ENCODE results near the gene SKAP1.

DNA sequence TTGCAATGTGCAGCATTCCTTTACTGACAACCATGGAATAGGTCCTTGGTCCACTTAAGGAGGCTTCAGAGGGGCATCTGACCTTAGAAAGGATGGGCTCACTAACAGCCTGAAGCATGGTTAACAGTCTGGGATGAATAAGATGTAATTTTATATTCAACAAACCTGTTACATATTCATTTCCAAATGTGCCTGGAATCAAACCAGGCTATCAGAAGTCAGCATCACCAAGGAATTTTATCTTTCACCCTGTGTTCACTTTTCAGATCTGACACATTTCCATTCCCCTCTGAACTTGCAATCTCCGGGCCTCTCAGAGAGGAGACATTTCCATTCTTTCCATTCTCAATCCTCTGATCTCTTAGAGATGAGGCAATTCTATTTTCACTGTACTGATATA, 260.1 kb downstream of the SKAP1 start:
- no peak for TF ChIP-seq EP300 (IDR thresholded peaks at IDR 0.05)
- no peak for TF ChIP-seq CTCF (IDR thresholded peaks at IDR 0.05)
- no peak for TF ChIP-seq POLR2A (IDR thresholded peaks at IDR 0.05)

All from ovary (tissue), 3 donors.